ENCODE data around the gene SH3RF2. TPM values are rescaled to one million over a fixed set of nuclear protein-coding genes. Genes with fewer than 3 reads are reported as not detected.
"Not testable (repeated sequence)": the region's sequence is repeated elsewhere in the genome, so short reads cannot be mapped to it uniquely, and the experiment has no call there.

The SH3RF2 gene
- total and polyA plus RNA-seq, 9 of the 15 experiments (the other 6 are each of a cell fraction or from before 2014, with no cell fraction given), result 0.05 TPM; not detected in 8

DNA sequence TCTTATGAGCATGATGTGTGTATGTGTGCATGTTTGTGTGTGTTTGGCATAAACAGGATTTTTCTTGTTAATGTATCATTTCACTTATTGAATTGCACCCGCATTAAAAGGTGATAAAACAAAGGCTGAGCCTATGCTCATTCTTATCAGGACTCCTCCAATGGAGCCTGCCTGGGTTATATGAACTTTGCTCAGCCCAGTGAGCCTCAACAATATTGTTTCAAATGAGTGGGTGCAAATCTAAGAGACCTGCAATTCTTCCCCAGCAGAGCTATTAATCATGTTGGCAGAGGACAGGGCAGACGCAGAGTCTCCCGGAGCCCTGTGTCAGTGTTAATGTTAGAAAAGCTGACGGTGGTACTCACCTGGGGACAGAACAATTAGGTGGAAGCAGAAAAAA is 71.6 kb downstream of the SH3RF2 start:
- BruUV-seq (replicated peaks), result no TSS peak
- in situ Hi-C loops (cut with MboI) (no loop called here), intact Hi-C loops (cut with micrococcal nuclease) (no loop called here)
- DNase-seq (ENCODE audit: extremely low read depth in 1 of 4, low spot score in 3 of 4) (no peak), FAIRE-seq (no peak), ATAC-seq (no peak)
- CTCF ChIA-PET (ENCODE audit: low intra/inter-chr PET ratio), result no interaction called here
- Histone ChIP-seq H2AFZ (ENCODE audit: low read depth, low read length) (no peak overlapping the region), H3K9ac (ENCODE audit: insufficient read depth in 1 of 2, low read depth in 2 of 2, low read length in 2 of 2) (no peak overlapping the region), H3K27ac (ENCODE audit: extremely low read depth, low read depth, low read length) (no peak overlapping the region), H3K27me3 (ENCODE audit: control insufficient read depth in 2 of 2, insufficient read depth in 2 of 2, low read length in 2 of 2) (no peaks in the 10 kb centered on the region; a peak in 1 of 5 replicates), H3K9me3 (replicated peaks; ENCODE audit: control insufficient read depth, insufficient read depth, low read depth, low read length) (no peaks in the 10 kb centered on the region), H3K4me1 (replicated peaks in 1 of 2; ENCODE audit: control insufficient read depth in 2 of 2, insufficient read depth in 2 of 2, low read length in 2 of 2) (no peaks in the 10 kb centered on the region; a peak in 1 of 5 replicates), H4K20me1 (replicated peaks; ENCODE audit: control insufficient read depth, insufficient read depth, low read length) (no peaks in the 10 kb centered on the region), H3K4me2 (ENCODE audit: insufficient read depth, low read length) (no peak overlapping the region), H3K79me2 (ENCODE audit: control insufficient read depth, insufficient read depth, low read length) (no peaks in the 10 kb centered on the region), H3K36me3 (ENCODE audit: control insufficient read depth, insufficient read depth, low read length) (no peaks in the 10 kb centered on the region), H3K9me1 (ENCODE audit: control insufficient read depth, insufficient read depth, low read length) (no peaks in the 10 kb centered on the region), H3K4me3 (no peak overlapping the region)
- POLR2A ChIA-PET, result no interaction called here
- no peak for TF ChIP-seq SMARCA4 (IDR thresholded peaks at IDR 0.05)
- TF ChIP-seq, protein P1, sequence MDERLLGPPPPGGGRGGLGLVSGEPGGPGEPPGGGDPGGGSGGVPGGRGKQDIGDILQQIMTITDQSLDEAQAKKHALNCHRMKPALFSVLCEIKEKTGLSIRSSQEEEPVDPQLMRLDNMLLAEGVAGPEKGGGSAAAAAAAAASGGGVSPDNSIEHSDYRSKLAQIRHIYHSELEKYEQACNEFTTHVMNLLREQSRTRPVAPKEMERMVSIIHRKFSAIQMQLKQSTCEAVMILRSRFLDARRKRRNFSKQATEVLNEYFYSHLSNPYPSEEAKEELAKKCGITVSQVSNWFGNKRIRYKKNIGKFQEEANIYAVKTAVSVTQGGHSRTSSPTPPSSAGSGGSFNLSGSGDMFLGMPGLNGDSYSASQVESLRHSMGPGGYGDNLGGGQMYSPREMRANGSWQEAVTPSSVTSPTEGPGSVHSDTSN (CRISPR knock-in tag; IDR thresholded peaks at IDR 0.05; ENCODE audit: low read depth), result no peak
- TF ChIP-seq, protein P1 (tag; conservative IDR thresholded peaks at IDR 0.05; ENCODE audit: low read depth), result 0 out of 2 replicates have a peak, but pooled peaks have one; percentile 18
- 0% methylated on average over 4 of the region's 4 CpGs for WGBS (ENCODE audit: insufficient coverage, low coverage, missing lambda C conversion rate)

DNA sequence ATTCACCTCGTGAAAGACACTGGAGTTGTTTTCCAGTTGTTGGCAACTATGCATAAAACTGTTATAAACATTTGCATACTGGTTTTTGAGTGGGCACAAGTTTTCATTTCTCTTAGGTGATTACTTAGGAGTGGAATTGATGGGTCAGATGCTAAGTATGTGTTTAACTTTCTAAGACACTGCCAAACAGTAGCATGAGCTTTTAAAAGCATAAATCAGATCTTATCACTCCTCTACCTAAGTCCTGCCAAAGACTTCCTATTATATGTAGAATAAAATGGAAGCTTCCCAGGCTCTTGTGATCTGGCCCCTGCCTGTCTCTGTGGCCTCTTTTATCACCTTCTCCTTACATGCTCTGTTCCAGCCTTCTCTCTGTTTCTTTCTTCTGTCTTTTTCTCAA is 72.6 kb downstream of the SH3RF2 start:
- H3K27me3 ChIP-seq (ENCODE audit: control insufficient read depth in 2 of 2, insufficient read depth in 2 of 2, low read length in 2 of 2), result peaks cover 0 to 5% of the 10 kb centered on the region in 2 experiments; a peak in 1 of 5 replicates
- in situ Hi-C loops (cut with MboI) (no loop called here), intact Hi-C loops (cut with micrococcal nuclease) (no loop called here)
- no peak overlapping the region for H2AFZ ChIP-seq (ENCODE audit: low read depth, low read length)
- no peaks in the 10 kb centered on the region for H3K9me3 ChIP-seq (replicated peaks; ENCODE audit: control insufficient read depth, insufficient read depth, low read depth, low read length)
- no peak overlapping the region for H3K4me3 ChIP-seq
- no peak overlapping the region for H3K4me2 ChIP-seq (ENCODE audit: insufficient read depth, low read length)
- POLR2A ChIA-PET, result interaction anchor here (0.7 to 1.1 kb wide), 4 partner anchors 13 to 506 kb away, joined by 3 to 4 read pairs (median 3); no protein-coding TSS in a partner anchor
- H3K4me1 ChIP-seq (replicated peaks in 1 of 2; ENCODE audit: control insufficient read depth in 2 of 2, insufficient read depth in 2 of 2, low read length in 2 of 2), result no peaks in the 10 kb centered on the region; a peak in 1 of 5 replicates
- ATAC-seq (no peak), FAIRE-seq (no peak), DNase-seq (ENCODE audit: extremely low read depth in 1 of 4, low spot score in 3 of 4) (no peak)
- 0% methylated on average over 1 of the region's 1 CpG for WGBS (ENCODE audit: insufficient coverage, low coverage, missing lambda C conversion rate)
- no peaks in the 10 kb centered on the region for H3K79me2 ChIP-seq (ENCODE audit: control insufficient read depth, insufficient read depth, low read length)
- CTCF ChIA-PET (ENCODE audit: low intra/inter-chr PET ratio), result no interaction called here
- H3K36me3 ChIP-seq (ENCODE audit: control insufficient read depth, insufficient read depth, low read length), result no peaks in the 10 kb centered on the region
- no peak overlapping the region for H3K27ac ChIP-seq (ENCODE audit: extremely low read depth, low read depth, low read length)
- H3K9me1 ChIP-seq (ENCODE audit: control insufficient read depth, insufficient read depth, low read length), result no peaks in the 10 kb centered on the region
- TF ChIP-seq MEIS2 (IDR thresholded peaks at IDR 0.05; ENCODE audit: partially characterized antibody) (peak; percentile 2), RBM14 (IDR thresholded peaks at IDR 0.05; ENCODE audit: borderline replicate concordance, insufficient read depth, low read depth, low read length) (no peak)
- H4K20me1 ChIP-seq (replicated peaks; ENCODE audit: control insufficient read depth, insufficient read depth, low read length), result no peaks in the 10 kb centered on the region
- no TSS peak for BruUV-seq (replicated peaks)
- no peak overlapping the region for H3K9ac ChIP-seq (ENCODE audit: insufficient read depth in 1 of 2, low read depth in 2 of 2, low read length in 2 of 2)

DNA sequence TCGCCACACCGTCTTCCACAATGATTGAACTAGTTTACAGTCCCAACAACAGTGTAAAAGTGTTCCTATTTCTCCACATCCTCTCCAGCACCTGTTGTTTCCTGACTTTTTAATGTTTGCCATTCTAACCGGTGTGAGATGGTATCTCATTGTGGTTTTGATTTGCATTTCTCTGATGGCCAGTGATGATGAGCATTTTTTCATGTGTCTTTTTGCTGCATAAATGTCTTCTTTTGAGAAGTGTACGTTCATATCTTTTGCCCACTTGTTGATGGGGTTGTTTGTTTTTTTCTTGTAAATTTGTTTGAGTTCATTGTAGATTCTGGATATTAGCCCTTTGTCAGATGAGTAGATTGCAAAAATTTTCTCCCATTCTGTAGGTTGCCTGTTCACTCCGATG is 74.1 kb downstream of the SH3RF2 start:
- in situ Hi-C loops (cut with MboI); POLR2A ChIA-PET; H4K20me1 ChIP-seq (replicated peaks; ENCODE audit: control insufficient read depth, insufficient read depth, low read length); H2AFZ ChIP-seq (ENCODE audit: low read depth, low read length); ATAC-seq; H3K4me1 ChIP-seq (replicated peaks in 1 of 2; ENCODE audit: control insufficient read depth in 2 of 2, insufficient read depth in 2 of 2, low read length in 2 of 2); H3K9ac ChIP-seq (ENCODE audit: insufficient read depth in 1 of 2, low read depth in 2 of 2, low read length in 2 of 2); CTCF ChIA-PET (ENCODE audit: low intra/inter-chr PET ratio); H3K4me3 ChIP-seq; H3K27ac ChIP-seq (ENCODE audit: extremely low read depth, low read depth, low read length); H3K9me1 ChIP-seq (ENCODE audit: control insufficient read depth, insufficient read depth, low read length); BruUV-seq (replicated peaks); H3K27me3 ChIP-seq (ENCODE audit: control insufficient read depth in 2 of 2, insufficient read depth in 2 of 2, low read length in 2 of 2); H3K9me3 ChIP-seq (replicated peaks; ENCODE audit: control insufficient read depth, insufficient read depth, low read depth, low read length); H3K36me3 ChIP-seq (ENCODE audit: control insufficient read depth, insufficient read depth, low read length); H3K79me2 ChIP-seq (ENCODE audit: control insufficient read depth, insufficient read depth, low read length); DNase-seq (ENCODE audit: extremely low read depth in 1 of 4, low spot score in 3 of 4); FAIRE-seq; H3K4me2 ChIP-seq (ENCODE audit: insufficient read depth, low read length); intact Hi-C loops (cut with micrococcal nuclease): not testable (repeated sequence)
- WGBS (ENCODE audit: insufficient coverage, low coverage, missing lambda C conversion rate), result 2% methylated on average over 5 of the region's 5 CpGs

Measured in K562 (cell line).